ENCODE results near the gene ZBTB7B.

DNA sequence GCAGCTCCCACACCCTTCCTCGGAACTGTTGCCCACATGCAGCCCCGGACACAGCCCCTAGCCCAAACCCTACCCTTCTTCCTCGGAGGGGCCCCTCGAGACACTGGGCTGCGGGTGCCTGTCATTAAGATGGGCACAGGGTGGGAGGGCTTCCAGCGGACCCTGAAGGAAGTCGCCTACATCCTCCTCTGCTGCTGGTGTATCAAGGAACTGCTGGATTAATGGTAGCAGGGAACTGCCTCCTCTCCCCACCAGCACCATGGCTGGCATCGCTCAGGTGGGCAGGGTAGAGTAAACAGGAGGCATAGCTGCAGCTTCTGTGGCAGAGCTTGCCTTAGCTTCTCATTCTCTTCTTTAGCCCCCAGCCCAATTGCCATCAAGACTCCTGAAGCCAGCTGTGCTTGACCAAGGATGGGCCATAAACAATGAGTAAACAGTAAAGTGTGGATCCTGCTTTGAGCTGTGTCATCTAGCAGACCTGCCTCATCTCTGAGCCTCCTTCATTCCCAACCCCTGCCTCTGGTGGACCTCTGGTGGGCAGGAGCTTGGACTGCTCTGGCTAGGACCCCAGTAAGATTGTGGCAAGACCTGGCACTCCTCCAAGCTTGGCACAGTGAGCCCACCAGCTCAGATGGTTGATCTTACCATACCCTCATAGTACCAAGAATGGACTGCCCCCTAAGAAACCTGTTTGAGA lies 8.9 kb upstream of the ZBTB7B start, which contains the start of gene LENEP:
- no peak for TF ChIP-seq YY1 (IDR thresholded peaks at IDR 0.05; ENCODE audit: low read depth)
- TF ChIP-seq RAD21 (IDR thresholded peaks at IDR 0.05; ENCODE audit: low read depth), result no peak
- no peak for TF ChIP-seq CEBPB (IDR thresholded peaks at IDR 0.05)
- no peak for TF ChIP-seq MAX (IDR thresholded peaks at IDR 0.05)
- no peak for TF ChIP-seq EP300 (IDR thresholded peaks at IDR 0.05; ENCODE audit: borderline replicate concordance)
- no peak for TF ChIP-seq CREB1 (IDR thresholded peaks at IDR 0.05; ENCODE audit: low read depth)
- no peak for TF ChIP-seq TCF12 (IDR thresholded peaks at IDR 0.05; ENCODE audit: low read depth)
- TF ChIP-seq NFIC (IDR thresholded peaks at IDR 0.05), result 0 out of 2 replicates have a peak, but pooled peaks have one; percentile 12
- no peak for TF ChIP-seq USF1 (IDR thresholded peaks at IDR 0.05)
- no peak for TF ChIP-seq EGR1 (IDR thresholded peaks at IDR 0.05)
- TF ChIP-seq, protein P1, sequence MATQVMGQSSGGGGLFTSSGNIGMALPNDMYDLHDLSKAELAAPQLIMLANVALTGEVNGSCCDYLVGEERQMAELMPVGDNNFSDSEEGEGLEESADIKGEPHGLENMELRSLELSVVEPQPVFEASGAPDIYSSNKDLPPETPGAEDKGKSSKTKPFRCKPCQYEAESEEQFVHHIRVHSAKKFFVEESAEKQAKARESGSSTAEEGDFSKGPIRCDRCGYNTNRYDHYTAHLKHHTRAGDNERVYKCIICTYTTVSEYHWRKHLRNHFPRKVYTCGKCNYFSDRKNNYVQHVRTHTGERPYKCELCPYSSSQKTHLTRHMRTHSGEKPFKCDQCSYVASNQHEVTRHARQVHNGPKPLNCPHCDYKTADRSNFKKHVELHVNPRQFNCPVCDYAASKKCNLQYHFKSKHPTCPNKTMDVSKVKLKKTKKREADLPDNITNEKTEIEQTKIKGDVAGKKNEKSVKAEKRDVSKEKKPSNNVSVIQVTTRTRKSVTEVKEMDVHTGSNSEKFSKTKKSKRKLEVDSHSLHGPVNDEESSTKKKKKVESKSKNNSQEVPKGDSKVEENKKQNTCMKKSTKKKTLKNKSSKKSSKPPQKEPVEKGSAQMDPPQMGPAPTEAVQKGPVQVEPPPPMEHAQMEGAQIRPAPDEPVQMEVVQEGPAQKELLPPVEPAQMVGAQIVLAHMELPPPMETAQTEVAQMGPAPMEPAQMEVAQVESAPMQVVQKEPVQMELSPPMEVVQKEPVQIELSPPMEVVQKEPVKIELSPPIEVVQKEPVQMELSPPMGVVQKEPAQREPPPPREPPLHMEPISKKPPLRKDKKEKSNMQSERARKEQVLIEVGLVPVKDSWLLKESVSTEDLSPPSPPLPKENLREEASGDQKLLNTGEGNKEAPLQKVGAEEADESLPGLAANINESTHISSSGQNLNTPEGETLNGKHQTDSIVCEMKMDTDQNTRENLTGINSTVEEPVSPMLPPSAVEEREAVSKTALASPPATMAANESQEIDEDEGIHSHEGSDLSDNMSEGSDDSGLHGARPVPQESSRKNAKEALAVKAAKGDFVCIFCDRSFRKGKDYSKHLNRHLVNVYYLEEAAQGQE (IDR thresholded peaks at IDR 0.05; ENCODE audit: low read depth), result no peak
- TF ChIP-seq TAF1 (IDR thresholded peaks at IDR 0.05; ENCODE audit: low read depth), result no peak
- TF ChIP-seq TEAD4 (IDR thresholded peaks at IDR 0.05), result no peak

Data from Ishikawa (cell line).